ENCODE data around the gene STK32C. TPM values are rescaled to one million over a fixed set of nuclear protein-coding genes. Genes with fewer than 3 reads are reported as not detected.

STK32C gene
- polyA plus RNA-seq, 1 donor from 2014 or later = 23.2 TPM

- Histone ChIP-seq H3K27ac (ENCODE audit: low read length) (no peak overlapping the region), H3K9me3 (ENCODE audit: low read length) (no peaks in the 10 kb centered on the region), H3K27me3 (ENCODE audit: insufficient read depth, low read depth, low read length) (no peaks in the 10 kb centered on the region), H4K20me1 (ENCODE audit: insufficient read depth) (no peaks in the 10 kb centered on the region), H3K9ac (ENCODE audit: low read length) (no peak overlapping the region), H3K4me3 (ENCODE audit: low read length) (no peak overlapping the region), H2AFZ (ENCODE audit: low read depth, low read length) (no peak overlapping the region), H3K9me2 (ENCODE audit: insufficient read depth, low read length) (no peaks in the 10 kb centered on the region), H3F3A (ENCODE audit: insufficient read depth, low read length, poor library complexity, severe bottlenecking) (no peaks in the 10 kb centered on the region), H3K4me2 (ENCODE audit: low read length) (no peak overlapping the region), H3K36me3 (ENCODE audit: insufficient read depth, low read length) (no peaks in the 10 kb centered on the region), H3K79me2 (replicated peaks; ENCODE audit: insufficient read depth, low read length) (no peaks in the 10 kb centered on the region)
- TF ChIP-seq, protein P1, sequence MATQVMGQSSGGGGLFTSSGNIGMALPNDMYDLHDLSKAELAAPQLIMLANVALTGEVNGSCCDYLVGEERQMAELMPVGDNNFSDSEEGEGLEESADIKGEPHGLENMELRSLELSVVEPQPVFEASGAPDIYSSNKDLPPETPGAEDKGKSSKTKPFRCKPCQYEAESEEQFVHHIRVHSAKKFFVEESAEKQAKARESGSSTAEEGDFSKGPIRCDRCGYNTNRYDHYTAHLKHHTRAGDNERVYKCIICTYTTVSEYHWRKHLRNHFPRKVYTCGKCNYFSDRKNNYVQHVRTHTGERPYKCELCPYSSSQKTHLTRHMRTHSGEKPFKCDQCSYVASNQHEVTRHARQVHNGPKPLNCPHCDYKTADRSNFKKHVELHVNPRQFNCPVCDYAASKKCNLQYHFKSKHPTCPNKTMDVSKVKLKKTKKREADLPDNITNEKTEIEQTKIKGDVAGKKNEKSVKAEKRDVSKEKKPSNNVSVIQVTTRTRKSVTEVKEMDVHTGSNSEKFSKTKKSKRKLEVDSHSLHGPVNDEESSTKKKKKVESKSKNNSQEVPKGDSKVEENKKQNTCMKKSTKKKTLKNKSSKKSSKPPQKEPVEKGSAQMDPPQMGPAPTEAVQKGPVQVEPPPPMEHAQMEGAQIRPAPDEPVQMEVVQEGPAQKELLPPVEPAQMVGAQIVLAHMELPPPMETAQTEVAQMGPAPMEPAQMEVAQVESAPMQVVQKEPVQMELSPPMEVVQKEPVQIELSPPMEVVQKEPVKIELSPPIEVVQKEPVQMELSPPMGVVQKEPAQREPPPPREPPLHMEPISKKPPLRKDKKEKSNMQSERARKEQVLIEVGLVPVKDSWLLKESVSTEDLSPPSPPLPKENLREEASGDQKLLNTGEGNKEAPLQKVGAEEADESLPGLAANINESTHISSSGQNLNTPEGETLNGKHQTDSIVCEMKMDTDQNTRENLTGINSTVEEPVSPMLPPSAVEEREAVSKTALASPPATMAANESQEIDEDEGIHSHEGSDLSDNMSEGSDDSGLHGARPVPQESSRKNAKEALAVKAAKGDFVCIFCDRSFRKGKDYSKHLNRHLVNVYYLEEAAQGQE (IDR thresholded peaks at IDR 0.05; ENCODE audit: borderline replicate concordance) = no peak
- TF ChIP-seq POLR2AphosphoS5 (IDR thresholded peaks at IDR 0.05) (no peak), EP300 (conservative IDR thresholded peaks at IDR 0.05; ENCODE audit: poor library complexity, severe bottlenecking) (no peak), MXI1 (conservative IDR thresholded peaks at IDR 0.05; ENCODE audit: poor library complexity, severe bottlenecking) (no peak)
These were observed 81.9 kb downstream of the STK32C start for GRCh38 chr10:132225849-132226205.

GRCh38 chr10:132225073-132225848 lies 82.5 kb downstream of the STK32C start:
- H2AFZ ChIP-seq (ENCODE audit: low read depth, low read length) = no peak overlapping the region
- no peaks in the 10 kb centered on the region for H3F3A ChIP-seq (ENCODE audit: insufficient read depth, low read length, poor library complexity, severe bottlenecking)
- H3K36me3 ChIP-seq (ENCODE audit: insufficient read depth, low read length) = no peaks in the 10 kb centered on the region
- H3K79me2 ChIP-seq (replicated peaks; ENCODE audit: insufficient read depth, low read length) = no peaks in the 10 kb centered on the region
- no peak overlapping the region for H3K27ac ChIP-seq (ENCODE audit: low read length)
- H3K9ac ChIP-seq (ENCODE audit: low read length) = no peak overlapping the region
- H3K9me2 ChIP-seq (ENCODE audit: insufficient read depth, low read length) = no peaks in the 10 kb centered on the region
- H3K9me3 ChIP-seq (ENCODE audit: low read length) = no peaks in the 10 kb centered on the region
- TF ChIP-seq, protein P1 (IDR thresholded peaks at IDR 0.05; ENCODE audit: borderline replicate concordance) = no peak
- TF ChIP-seq EZH2 (IDR thresholded peaks at IDR 0.05; ENCODE audit: borderline replicate concordance, insufficient read depth, low read length, poor library complexity, severe bottlenecking) (no peak), MXI1 (conservative IDR thresholded peaks at IDR 0.05; ENCODE audit: poor library complexity, severe bottlenecking) (no peak)
- H3K27me3 ChIP-seq (ENCODE audit: insufficient read depth, low read depth, low read length) = no peaks in the 10 kb centered on the region
- H3K4me3 ChIP-seq (ENCODE audit: low read length) = no peak overlapping the region
- H4K20me1 ChIP-seq (ENCODE audit: insufficient read depth) = no peaks in the 10 kb centered on the region
- H3K4me2 ChIP-seq (ENCODE audit: low read length) = no peak overlapping the region

Measured in neural cell (in vitro differentiated cells).